HUES6 (cell line): ENCODE data around the gene BMPR1B.

Experiments used
- H3K27ac ChIP-seq: 2 replicates; pipeline ENCODE4 v1.7.0; 2013; ENCODE audit warnings: low read depth, mild to moderate bottlenecking, low read length, inconsistent platforms
- H3K27me3 ChIP-seq: 2 replicates; pipeline ENCODE4 v1.6.1; 2013; ENCODE audit warnings: low read length; ENCODE audit not compliant: control insufficient read depth, insufficient read depth
- H3K36me3 ChIP-seq: 2 replicates; pipeline ENCODE4 v1.6.1; 2013; ENCODE audit warnings: low read length; ENCODE audit not compliant: control insufficient read depth, insufficient read depth
- H3K4me1 ChIP-seq: 2 replicates; pipeline ENCODE4 v1.6.1; 2013; ENCODE audit warnings: low read length; ENCODE audit not compliant: control insufficient read depth, insufficient read depth
- H3K4me3 ChIP-seq: 2 replicates; pipeline ENCODE4 v1.5.1; 2013; ENCODE audit warnings: low read depth, low read length
- H3K9ac ChIP-seq: one replicate; pipeline ENCODE4 v1.6.1; 2013; ENCODE audit warnings: mild to moderate bottlenecking, low read length
- H3K9me3 ChIP-seq: 2 replicates; pipeline ENCODE4 v1.6.1; 2013; ENCODE audit warnings: low read depth, low read length; ENCODE audit not compliant: control insufficient read depth, insufficient read depth

BMPR1B gene

DNA sequence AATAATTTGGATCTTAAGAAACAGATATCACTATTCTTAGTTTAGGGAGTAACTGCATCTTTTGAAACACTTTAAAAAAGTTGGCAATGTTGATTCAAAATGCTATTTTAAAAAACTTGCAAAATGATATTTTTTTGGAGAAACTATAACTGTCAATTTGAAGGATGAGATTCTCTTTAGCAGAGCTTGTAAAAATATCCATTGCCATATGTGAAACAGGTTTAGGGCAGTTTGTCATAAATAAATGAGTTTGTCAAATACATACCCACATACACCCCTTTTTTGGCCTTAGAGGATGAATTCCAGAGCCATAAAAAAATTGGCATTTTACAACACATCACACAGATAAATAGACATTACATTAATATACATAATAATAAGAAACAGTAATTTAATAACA lies 174.6 kb downstream of the BMPR1B start:
- no peak overlapping the region for H3K9ac ChIP-seq
- H3K9me3 ChIP-seq = no peaks in the 10 kb centered on the region
- H3K4me3 ChIP-seq = no peak overlapping the region
- H3K36me3 ChIP-seq = no peaks in the 10 kb centered on the region
- no peaks in the 10 kb centered on the region for H3K27me3 ChIP-seq
- H3K27ac ChIP-seq = no peak overlapping the region
- peaks cover 15% of the 10 kb centered on the region for H3K4me1 ChIP-seq

DNA sequence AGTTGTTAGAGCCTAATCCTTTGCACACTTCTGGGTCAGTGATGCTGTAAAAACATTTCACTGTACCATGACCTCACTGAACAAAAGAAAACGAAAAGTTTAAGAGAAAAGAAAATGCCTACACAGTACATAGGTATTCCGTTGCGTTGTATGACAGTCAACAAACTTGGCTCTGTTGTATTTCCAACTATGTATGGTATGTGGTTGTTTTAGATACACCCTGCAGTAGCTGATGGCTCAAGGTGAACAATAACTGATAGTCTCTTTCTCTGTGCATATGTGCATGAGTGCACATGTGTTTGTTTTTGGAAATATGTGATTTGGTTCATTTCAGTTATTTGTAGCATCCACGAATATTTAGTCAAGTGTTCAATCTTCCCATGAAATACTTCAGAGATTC lies 176.0 kb downstream of the BMPR1B start:
- H3K9me3 ChIP-seq = no peaks in the 10 kb centered on the region
- H3K4me1 ChIP-seq = peaks cover 5% of the 10 kb centered on the region; the same call in 1 of the 2 replicates
- no peaks in the 10 kb centered on the region for H3K27me3 ChIP-seq
- H3K36me3 ChIP-seq = no peaks in the 10 kb centered on the region
- no peak overlapping the region for H3K27ac ChIP-seq
- no peak overlapping the region for H3K9ac ChIP-seq
- H3K4me3 ChIP-seq = no peak overlapping the region

DNA sequence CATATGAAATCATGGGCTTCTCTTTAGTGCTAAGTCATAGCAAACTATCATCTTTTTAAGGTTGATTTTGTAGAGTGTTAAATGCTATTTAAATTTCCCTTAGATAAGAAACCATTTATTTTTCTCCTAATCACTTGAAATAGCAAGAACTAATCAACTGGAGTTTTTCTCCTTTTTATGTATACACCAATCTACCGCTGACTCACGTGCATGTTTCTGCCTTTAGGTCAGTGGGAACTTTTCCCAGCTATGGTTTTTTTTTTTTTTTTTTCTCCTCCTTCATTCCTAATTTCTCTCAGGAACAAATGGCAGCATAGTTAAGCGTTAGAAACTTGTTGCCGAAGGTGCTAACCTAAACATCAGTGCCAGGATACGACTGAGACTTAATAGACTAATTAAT lies 176.4 kb downstream of the BMPR1B start:
- H3K27ac ChIP-seq = no peak overlapping the region
- H3K36me3 ChIP-seq = no peaks in the 10 kb centered on the region
- H3K4me1 ChIP-seq = peaks cover 5% of the 10 kb centered on the region; the same call in 1 of the 2 replicates
- no peaks in the 10 kb centered on the region for H3K27me3 ChIP-seq
- H3K9ac ChIP-seq = no peak overlapping the region
- no peak overlapping the region for H3K4me3 ChIP-seq
- H3K9me3 ChIP-seq = no peaks in the 10 kb centered on the region

DNA sequence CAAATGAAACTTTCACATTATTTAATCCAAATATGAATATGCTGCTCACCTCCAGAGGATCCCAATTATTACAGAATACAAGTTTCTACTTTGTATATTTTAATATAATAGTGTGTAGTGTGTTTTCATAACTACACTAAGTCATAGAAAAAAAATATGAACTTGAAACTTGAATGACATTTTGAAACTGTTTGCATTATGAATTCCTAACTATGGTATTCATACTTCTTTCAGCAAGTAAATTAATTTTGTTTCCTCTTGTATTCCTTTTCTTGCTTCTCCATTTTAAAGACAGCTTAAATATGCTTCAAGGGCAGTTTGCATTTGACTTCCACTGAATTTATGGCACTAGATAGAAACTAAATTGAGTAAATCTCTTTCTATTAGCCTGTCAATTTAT lies 177.1 kb downstream of the BMPR1B start:
- Histone ChIP-seq H3K36me3 (no peaks in the 10 kb centered on the region), H3K4me3 (no peak overlapping the region), H3K4me1 (peaks cover 5% of the 10 kb centered on the region), H3K27me3 (no peaks in the 10 kb centered on the region), H3K9me3 (no peaks in the 10 kb centered on the region), H3K9ac (no peak overlapping the region), H3K27ac (no peak overlapping the region)

DNA sequence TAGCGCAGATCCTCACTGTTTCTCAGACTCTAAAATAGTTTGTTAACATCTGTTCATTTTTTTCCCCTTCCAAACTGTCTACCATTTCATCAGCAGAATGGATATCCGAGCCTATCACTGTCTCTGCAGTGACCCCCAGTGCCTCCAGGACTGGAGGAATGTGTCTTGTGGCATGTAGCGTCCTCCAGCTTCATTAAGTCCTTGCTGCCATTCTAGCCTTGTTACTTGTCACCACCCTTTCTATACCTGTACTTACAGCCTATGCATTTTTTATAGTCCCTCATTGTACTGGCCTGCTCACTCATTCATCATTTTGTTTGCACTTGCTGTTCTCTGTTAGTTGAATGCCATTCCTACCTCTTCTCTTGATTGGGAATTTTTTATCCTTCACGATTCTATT lies 179.1 kb downstream of the BMPR1B start:
- Histone ChIP-seq H3K9me3 (no peaks in the 10 kb centered on the region), H3K27me3 (no peaks in the 10 kb centered on the region), H3K4me3 (no peak overlapping the region), H3K9ac (no peak overlapping the region), H3K27ac (no peak overlapping the region), H3K4me1 (peaks cover 5% of the 10 kb centered on the region; the same call in 1 of the 2 replicates), H3K36me3 (no peaks in the 10 kb centered on the region)

DNA sequence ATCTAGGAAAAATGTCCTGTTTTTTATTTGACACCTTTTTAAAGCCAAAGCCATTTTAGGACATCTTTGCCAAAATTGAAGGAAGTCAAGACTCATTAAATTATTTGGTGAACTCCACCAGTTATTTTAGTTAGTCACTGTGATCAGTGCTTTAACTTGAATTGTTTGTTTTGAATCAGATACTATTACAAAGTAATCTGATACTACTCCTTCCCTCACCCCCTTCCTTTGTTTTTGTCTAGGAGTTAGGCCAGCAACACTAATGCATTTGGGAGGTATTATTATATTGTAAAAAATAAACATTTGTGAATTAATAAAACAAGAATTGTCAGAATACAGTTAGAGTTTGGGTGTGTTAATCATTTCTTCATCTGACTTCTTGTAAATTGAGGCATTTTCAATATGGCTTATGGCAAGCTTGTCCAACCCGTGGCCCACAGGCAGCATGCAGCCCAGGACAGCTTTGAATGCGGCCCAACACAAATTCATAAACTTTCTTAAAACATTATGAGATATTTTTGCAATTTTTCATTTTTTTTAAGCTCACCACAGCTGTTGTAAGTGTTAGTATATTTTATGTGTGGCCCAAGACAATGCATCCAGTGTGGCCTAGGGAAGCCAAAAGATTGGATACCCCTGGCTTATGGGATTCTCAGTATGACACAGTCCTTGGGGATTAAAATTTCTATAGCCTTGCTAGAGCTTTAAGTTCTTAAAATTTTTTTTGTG lies 182.2 kb downstream of the BMPR1B start:
- Histone ChIP-seq H3K4me3 (no peak overlapping the region), H3K4me1 (peaks cover 5% of the 10 kb centered on the region; the same call in 1 of the 2 replicates), H3K9ac (no peak overlapping the region), H3K27ac (no peak overlapping the region), H3K36me3 (no peaks in the 10 kb centered on the region), H3K27me3 (no peaks in the 10 kb centered on the region), H3K9me3 (no peaks in the 10 kb centered on the region)

DNA sequence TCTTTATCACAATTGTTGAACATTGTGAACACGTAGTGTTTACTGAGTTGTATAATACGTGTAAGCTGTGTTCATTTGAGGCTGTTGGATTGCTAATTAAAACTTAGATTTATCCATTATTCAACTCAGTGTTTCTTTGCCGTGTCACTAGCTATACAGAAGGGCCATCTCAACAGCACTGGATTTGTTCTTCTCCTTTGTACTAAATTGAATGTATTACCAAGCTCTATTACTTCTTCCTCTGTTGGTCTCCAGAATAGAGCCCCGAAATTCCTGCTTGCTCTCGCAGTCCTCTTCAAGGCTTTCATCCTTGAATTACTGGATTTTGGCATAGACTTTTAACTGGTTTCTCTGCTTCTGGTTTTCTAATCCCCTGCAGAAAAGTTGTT lies 182.8 kb downstream of the BMPR1B start:
- Histone ChIP-seq H3K4me1 (peaks cover 5% of the 10 kb centered on the region; the same call in 1 of the 2 replicates), H3K27ac (no peak overlapping the region), H3K4me3 (no peak overlapping the region), H3K27me3 (no peaks in the 10 kb centered on the region), H3K9me3 (no peaks in the 10 kb centered on the region), H3K36me3 (no peaks in the 10 kb centered on the region), H3K9ac (no peak overlapping the region)

DNA sequence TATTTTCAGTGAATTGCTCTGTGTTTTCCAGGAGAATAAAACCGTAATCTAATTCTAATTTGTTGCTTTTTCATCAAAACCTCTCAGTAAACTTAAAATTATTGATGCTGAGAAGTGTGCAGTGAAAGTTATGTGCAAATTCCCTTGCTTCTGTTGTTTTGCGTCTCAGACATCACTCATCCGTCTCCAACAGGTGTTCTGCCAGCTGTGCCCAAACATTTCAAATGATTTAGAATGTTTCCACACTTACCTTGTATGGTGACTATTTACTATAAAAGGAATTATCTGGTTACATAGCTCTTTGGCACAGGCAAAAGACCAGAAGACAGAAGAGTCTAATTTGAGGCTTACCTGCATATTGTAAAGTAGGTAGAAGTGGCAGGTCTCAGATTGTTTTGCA lies 184.0 kb downstream of the BMPR1B start:
- H3K4me1 ChIP-seq = peaks cover 5% of the 10 kb centered on the region; the same call in 1 of the 2 replicates
- no peak overlapping the region for H3K27ac ChIP-seq
- H3K36me3 ChIP-seq = no peaks in the 10 kb centered on the region
- no peaks in the 10 kb centered on the region for H3K27me3 ChIP-seq
- H3K9ac ChIP-seq = no peak overlapping the region
- H3K9me3 ChIP-seq = no peaks in the 10 kb centered on the region
- H3K4me3 ChIP-seq = no peak overlapping the region

DNA sequence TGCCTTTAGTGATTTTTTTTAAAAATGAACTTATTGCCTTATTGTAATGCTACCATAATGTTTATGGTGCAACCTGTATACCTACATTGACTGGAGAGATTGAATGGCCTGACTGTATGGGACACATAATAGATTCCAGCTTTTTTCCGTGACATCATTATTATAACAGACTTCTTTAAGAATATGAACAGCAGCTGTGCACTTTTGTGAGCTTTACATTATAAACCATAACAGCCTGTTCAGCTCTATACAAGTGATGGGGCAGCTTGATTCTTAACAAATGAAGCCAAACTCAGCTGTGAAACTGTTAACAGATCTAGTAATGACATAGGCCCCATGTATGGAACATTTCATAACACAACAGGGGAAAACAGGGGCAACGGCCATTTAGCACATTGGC lies 187.0 kb downstream of the BMPR1B start:
- Histone ChIP-seq H3K9ac (no peak overlapping the region), H3K27me3 (no peaks in the 10 kb centered on the region), H3K9me3 (no peaks in the 10 kb centered on the region), H3K4me1 (peaks cover 4% of the 10 kb centered on the region; the same call in 1 of the 2 replicates), H3K4me3 (no peak overlapping the region), H3K36me3 (no peaks in the 10 kb centered on the region), H3K27ac (no peak overlapping the region)

DNA sequence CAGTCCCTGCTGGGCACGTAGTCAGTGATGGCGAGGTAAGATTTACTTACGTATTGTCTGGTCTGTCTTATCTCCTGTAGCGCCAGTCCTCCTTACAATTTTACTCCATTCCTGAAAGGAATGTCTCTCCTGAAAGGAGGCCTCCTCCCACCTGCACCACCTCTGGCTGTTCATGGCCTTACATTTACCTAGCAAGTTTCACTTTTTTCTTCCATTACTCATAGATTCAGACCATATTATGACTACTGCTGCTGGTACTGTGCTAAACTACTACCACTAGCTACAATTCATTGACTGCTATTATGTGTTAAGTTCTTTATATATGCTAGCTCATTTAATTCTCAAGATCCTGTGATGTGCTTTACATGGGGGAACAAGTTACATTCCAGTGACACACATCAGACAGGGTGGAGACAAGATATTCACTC lies 189.9 kb downstream of the BMPR1B start:
- H3K4me3 ChIP-seq = no peak overlapping the region
- no peaks in the 10 kb centered on the region for H3K36me3 ChIP-seq
- no peak overlapping the region for H3K9ac ChIP-seq
- H3K4me1 ChIP-seq = 0 out of 2 replicates have a peak, but pooled peaks cover 3% of the 10 kb centered on the region
- H3K27ac ChIP-seq = no peak overlapping the region
- H3K27me3 ChIP-seq = no peaks in the 10 kb centered on the region
- H3K9me3 ChIP-seq = no peaks in the 10 kb centered on the region

DNA sequence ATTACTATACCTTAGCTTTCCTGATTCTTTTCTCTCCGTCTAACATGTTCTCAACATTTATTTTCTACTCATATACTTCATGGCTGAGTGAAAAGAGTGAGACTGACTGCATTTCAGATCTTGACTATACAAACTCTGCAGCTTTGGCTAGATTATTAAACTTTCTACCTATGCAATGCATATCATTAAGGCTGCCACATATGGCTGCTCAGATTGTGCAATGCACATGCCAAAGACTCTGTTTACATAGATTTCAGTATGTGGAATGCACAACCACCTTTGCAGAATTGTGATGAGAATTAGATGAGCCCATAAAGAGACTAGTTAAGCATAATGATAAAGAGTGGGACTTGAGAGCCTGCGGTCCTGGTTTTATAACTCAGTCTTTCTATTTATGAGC lies 196.5 kb downstream of the BMPR1B start:
- Histone ChIP-seq H3K4me1 (peaks cover 6% of the 10 kb centered on the region), H3K27me3 (no peaks in the 10 kb centered on the region), H3K9me3 (no peaks in the 10 kb centered on the region), H3K4me3 (no peak overlapping the region), H3K36me3 (no peaks in the 10 kb centered on the region), H3K9ac (no peak overlapping the region), H3K27ac (no peak overlapping the region)
